IPS-20b (cell line): ENCODE data around the gene SMIM10L2A.
A peak's percentile ranks its signal among the peaks of the same experiment; 100 is the strongest.

Source experiments
- H3K27ac ChIP-seq: one replicate; pipeline ENCODE4 v1.5.1; 2013; ENCODE audit warnings: low read length
- H3K27me3 ChIP-seq: 2 replicates; pipeline ENCODE4 v1.6.1; 2013; ENCODE audit warnings: mild to moderate bottlenecking, low read length, inconsistent platforms; ENCODE audit not compliant: insufficient read depth
- H3K36me3 ChIP-seq: 2 replicates; pipeline ENCODE4 v1.6.1; 2013; ENCODE audit warnings: low read depth, mild to moderate bottlenecking, inconsistent platforms, low read length, moderate library complexity; ENCODE audit not compliant: insufficient read depth
- H3K4me1 ChIP-seq: 2 replicates; pipeline ENCODE4 v1.6.1; 2013; ENCODE audit warnings: mild to moderate bottlenecking, control low read depth, inconsistent platforms, low read length, moderate library complexity; ENCODE audit not compliant: insufficient read depth
- H3K4me3 ChIP-seq: 2 replicates; pipeline ENCODE4 v1.5.1; 2013; ENCODE audit warnings: mild to moderate bottlenecking, low read length, inconsistent platforms
- H3K9ac ChIP-seq: 2 replicates; pipeline ENCODE4 v1.6.1; 2013; ENCODE audit warnings: low read depth, mild to moderate bottlenecking, inconsistent platforms, low read length, moderate library complexity
- H3K9me3 ChIP-seq: 2 replicates; pipeline ENCODE4 v1.6.1; 2013; ENCODE audit warnings: mild to moderate bottlenecking, low read depth, low read length, inconsistent platforms; ENCODE audit not compliant: insufficient read depth

SMIM10L2A gene

GRCh38 chrX:135421932-135422809 lies at the start of gene SMIM10L2A:
Gene SMIM10L2A, plus strand, starts transcription at chrX:135421944. Its CDS starts 188 bp downstream, at chrX:135422132.
- Histone ChIP-seq H3K9ac (no peak within 1 kb of the TSS), H3K4me3 (peak within 1 kb of the TSS; percentile 59), H3K27me3 (no peaks in the 10 kb centered on the region), H3K9me3 (no peaks in the 10 kb centered on the region), H3K4me1 (no peaks in the 10 kb centered on the region), H3K36me3 (no peaks in the 10 kb centered on the region), H3K27ac (no peak within 1 kb of the TSS)

GRCh38 chrX:135373357-135373756 lies 48.4 kb upstream of the SMIM10L2A start:
- H3K9me3 ChIP-seq = no peaks in the 10 kb centered on the region; the same call in 1 of the 2 replicates
- H3K36me3 ChIP-seq = no peaks in the 10 kb centered on the region
- H3K4me1 ChIP-seq = no peaks in the 10 kb centered on the region
- no peak overlapping the region for H3K4me3 ChIP-seq
- no peak overlapping the region for H3K27ac ChIP-seq
- H3K27me3 ChIP-seq = no peaks in the 10 kb centered on the region
- no peak overlapping the region for H3K9ac ChIP-seq

GRCh38 chrX:135382260-135382659 lies 39.5 kb upstream of the SMIM10L2A start:
- Histone ChIP-seq H3K9ac (no peak overlapping the region), H3K36me3 (no peaks in the 10 kb centered on the region), H3K27me3 (no peaks in the 10 kb centered on the region), H3K27ac (no peak overlapping the region), H3K4me1 (no peaks in the 10 kb centered on the region), H3K9me3 (no peaks in the 10 kb centered on the region), H3K4me3 (no peak overlapping the region)

GRCh38 chrX:135383249-135383648 lies 38.5 kb upstream of the SMIM10L2A start:
- no peak overlapping the region for H3K4me3 ChIP-seq
- H3K27me3 ChIP-seq = no peaks in the 10 kb centered on the region
- H3K9me3 ChIP-seq = no peaks in the 10 kb centered on the region
- H3K27ac ChIP-seq = no peak overlapping the region
- no peaks in the 10 kb centered on the region for H3K36me3 ChIP-seq
- no peak overlapping the region for H3K9ac ChIP-seq
- no peaks in the 10 kb centered on the region for H3K4me1 ChIP-seq

GRCh38 chrX:135384161-135384836 lies 37.4 kb upstream of the SMIM10L2A start:
- Histone ChIP-seq H3K27ac (no peak overlapping the region), H3K4me3 (no peak overlapping the region), H3K4me1 (peaks cover 2% of the 10 kb centered on the region; the same call in 1 of the 2 replicates), H3K27me3 (no peaks in the 10 kb centered on the region), H3K9me3 (no peaks in the 10 kb centered on the region), H3K36me3 (no peaks in the 10 kb centered on the region), H3K9ac (no peak overlapping the region)

GRCh38 chrX:135388841-135389240 lies 32.9 kb upstream of the SMIM10L2A start:
- H3K4me1 ChIP-seq = peaks cover 13% of the 10 kb centered on the region
- H3K27me3 ChIP-seq = no peaks in the 10 kb centered on the region
- H3K27ac ChIP-seq = no peak overlapping the region
- H3K9ac ChIP-seq = no peak overlapping the region
- no peaks in the 10 kb centered on the region for H3K9me3 ChIP-seq
- no peaks in the 10 kb centered on the region for H3K36me3 ChIP-seq
- H3K4me3 ChIP-seq = no peak overlapping the region

- H3K4me1 ChIP-seq = peaks cover 13% of the 10 kb centered on the region
- no peak overlapping the region for H3K27ac ChIP-seq
These were observed 32.5 kb upstream of the SMIM10L2A start for GRCh38 chrX:135389243-135389642.

GRCh38 chrX:135389717-135390116 lies 32.0 kb upstream of the SMIM10L2A start:
- no peaks in the 10 kb centered on the region for H3K27me3 ChIP-seq
- H3K36me3 ChIP-seq = no peaks in the 10 kb centered on the region
- no peaks in the 10 kb centered on the region for H3K9me3 ChIP-seq
- peaks cover 13% of the 10 kb centered on the region for H3K4me1 ChIP-seq
- H3K27ac ChIP-seq = no peak overlapping the region
- H3K9ac ChIP-seq = no peak overlapping the region
- no peak overlapping the region for H3K4me3 ChIP-seq

More at GRCh38 chrX:135389243-135389642, 32.5 kb upstream of the SMIM10L2A start:
- H3K4me3 ChIP-seq = no peak overlapping the region
- H3K36me3 ChIP-seq = no peaks in the 10 kb centered on the region
- H3K27me3 ChIP-seq = no peaks in the 10 kb centered on the region
- H3K9ac ChIP-seq = no peak overlapping the region
- H3K9me3 ChIP-seq = no peaks in the 10 kb centered on the region

GRCh38 chrX:135391734-135392133 lies 30.0 kb upstream of the SMIM10L2A start:
- Histone ChIP-seq H3K9me3 (no peaks in the 10 kb centered on the region), H3K27ac (no peak overlapping the region), H3K4me3 (no peak overlapping the region), H3K9ac (no peak overlapping the region), H3K27me3 (no peaks in the 10 kb centered on the region), H3K4me1 (peaks cover 13% of the 10 kb centered on the region), H3K36me3 (no peaks in the 10 kb centered on the region)

- no peak overlapping the region for H3K27ac ChIP-seq
- H3K4me3 ChIP-seq = no peak overlapping the region
- H3K4me1 ChIP-seq = peaks cover 13% of the 10 kb centered on the region
- no peaks in the 10 kb centered on the region for H3K36me3 ChIP-seq
- H3K9ac ChIP-seq = no peak overlapping the region
- no peaks in the 10 kb centered on the region for H3K9me3 ChIP-seq
- H3K27me3 ChIP-seq = no peaks in the 10 kb centered on the region
These were observed 28.7 kb upstream of the SMIM10L2A start for GRCh38 chrX:135393051-135393450.

- no peak overlapping the region for H3K27ac ChIP-seq
- no peaks in the 10 kb centered on the region for H3K36me3 ChIP-seq
- no peak overlapping the region for H3K9ac ChIP-seq
- no peaks in the 10 kb centered on the region for H3K27me3 ChIP-seq
- H3K9me3 ChIP-seq = no peaks in the 10 kb centered on the region
- H3K4me3 ChIP-seq = no peak overlapping the region
- peaks cover 4% of the 10 kb centered on the region; the same call in 1 of the 2 replicates for H3K4me1 ChIP-seq
These were observed 26.7 kb upstream of the SMIM10L2A start for GRCh38 chrX:135395064-135395463.

- Histone ChIP-seq H3K27me3 (no peaks in the 10 kb centered on the region), H3K36me3 (no peaks in the 10 kb centered on the region), H3K4me3 (no peak overlapping the region), H3K9me3 (no peaks in the 10 kb centered on the region), H3K27ac (no peak overlapping the region), H3K4me1 (no peaks in the 10 kb centered on the region), H3K9ac (no peak overlapping the region)
These were observed 25.6 kb upstream of the SMIM10L2A start for GRCh38 chrX:135396109-135396508.
